HepG2 (cell line): ENCODE results near the gene GOLT1A. TPM values are rescaled to one million over a fixed set of nuclear protein-coding genes. Genes with fewer than 3 reads are reported as not detected.

Experiments
- ARNTL ChIP-seq: sonication (generic); formaldehyde crosslinking; IDR thresholded peaks from 2 replicates; pipeline ENCODE4 v1.4.0; 2020; ENCODE audit warnings: mild to moderate bottlenecking, missing genetic modification reagents
- ELF3 ChIP-seq: IDR thresholded peaks from 2 replicates; pipeline ENCODE4 v1.6.1; 2016; ENCODE audit warnings: missing genetic modification reagents, missing compliant biosample characterization
- GABPB1 ChIP-seq: IDR thresholded peaks from 2 replicates; pipeline ENCODE4 v1.6.1; 2016; ENCODE audit warnings: mild to moderate bottlenecking, missing genetic modification reagents, moderate library complexity, missing compliant biosample characterization
- HDAC2 ChIP-seq: sonication (generic); formaldehyde crosslinking; IDR thresholded peaks from 2 replicates; pipeline ENCODE4 v1.4.0; 2020; ENCODE audit warnings: missing genetic modification reagents
- HIVEP1 ChIP-seq: sonication (generic); formaldehyde crosslinking; IDR thresholded peaks from 2 replicates; pipeline ENCODE4 v1.4.0; 2020; ENCODE audit warnings: mild to moderate bottlenecking, missing genetic modification reagents
- KLF11 ChIP-seq: IDR thresholded peaks from 2 replicates; pipeline ENCODE4 v1.6.1; 2016; ENCODE audit warnings: missing compliant biosample characterization
- MTA1 ChIP-seq: sonication (generic); formaldehyde crosslinking; IDR thresholded peaks from 2 replicates; pipeline ENCODE4 v1.4.0; 2020; ENCODE audit warnings: missing genetic modification reagents, mild to moderate bottlenecking, borderline replicate concordance
- PITX1 ChIP-seq: sonication (generic); formaldehyde crosslinking; IDR thresholded peaks from 2 replicates; pipeline ENCODE4 v1.5.1; 2020; ENCODE audit warnings: mild to moderate bottlenecking, missing genetic modification reagents
- RFXANK ChIP-seq: IDR thresholded peaks from 2 replicates; pipeline ENCODE4 v1.6.1; 2016
- RFXAP ChIP-seq: sonication (generic); formaldehyde crosslinking; IDR thresholded peaks from 2 replicates; pipeline ENCODE4 v1.4.0; 2020; ENCODE audit warnings: missing genetic modification reagents, borderline replicate concordance
- RXRB ChIP-seq: IDR thresholded peaks from 2 replicates; pipeline ENCODE4 v1.6.1; 2016; ENCODE audit warnings: borderline replicate concordance, missing genetic modification reagents, missing compliant biosample characterization
- SPEN ChIP-seq: sonication (generic); formaldehyde crosslinking; IDR thresholded peaks from 2 replicates; pipeline ENCODE4 v1.5.1; 2020; ENCODE audit warnings: low read depth, mild to moderate bottlenecking, missing genetic modification reagents
- ZBTB7A ChIP-seq: sonication (generic); formaldehyde crosslinking; IDR thresholded peaks from 2 replicates; pipeline ENCODE4 v1.8.0; 2022; ENCODE audit warnings: mild to moderate bottlenecking, missing genetic modification reagents
- ZNF557 ChIP-seq: sonication (generic); formaldehyde crosslinking; IDR thresholded peaks from 2 replicates; pipeline ENCODE4 v1.4.0; 2020; ENCODE audit warnings: missing genetic modification reagents
- ZNF781 ChIP-seq: sonication (generic); formaldehyde crosslinking; IDR thresholded peaks from 2 replicates; pipeline ENCODE4 v1.5.1; 2020; ENCODE audit warnings: borderline replicate concordance, mild to moderate bottlenecking, missing genetic modification reagents; ENCODE audit errors: not compliant biosample characterization
- ZNF883 ChIP-seq: sonication (generic); formaldehyde crosslinking; IDR thresholded peaks from 2 replicates; pipeline ENCODE4 v1.5.1; 2020; ENCODE audit warnings: mild to moderate bottlenecking, missing genetic modification reagents; ENCODE audit errors: not compliant biosample characterization
- polyA plus RNA-seq, 8 experiments: library from polyadenylated mRNA; depleted of rRNA in 3 of 8; stranded (reverse) in 7 of 8; unstranded in 1 of 8; fragments of >200 nt; fragmentation: Illumina TruSeq in 4 of 8; extraction: Trizol in 4 of 8; gene quantifications; 2 replicates each; pipeline versions ENCODE4 v1.2.1 to v1.2.3, GENCODE V29; 2011 to 2016; ENCODE audit warnings: low read depth in 4 of 8, missing spikeins in 1 of 8, mixed read lengths in 1 of 8; ENCODE audit not compliant: insufficient read depth in 1 of 8
- total RNA-seq, 5 experiments: library from RNA; depleted of rRNA; stranded (reverse); fragments of >200 nt; fragmentation: Illumina TruSeq; extraction: Trizol; gene quantifications; 2 replicates each; pipeline ENCODE4 v1.2.3, GENCODE V29; 2016; ENCODE audit warnings: low read depth in 1 of 5
- TF ChIP-seq, protein P1 (sequence below), 2 experiments: sonication (generic) in 1 of 2; formaldehyde crosslinking in 1 of 2; IDR thresholded peaks; 2 replicates each; pipeline versions ENCODE4 v1.4.0 to v1.6.1; 2016 to 2020; ENCODE audit warnings: borderline replicate concordance in 1 of 2, low read depth in 1 of 2, mild to moderate bottlenecking in 1 of 2, missing genetic modification reagents in 1 of 2
- TF ChIP-seq, protein P2 (sequence below): sonication (generic); formaldehyde crosslinking; IDR thresholded peaks from 2 replicates; pipeline ENCODE4 v1.8.1; 2022; ENCODE audit warnings: low read depth, mild to moderate bottlenecking, missing genetic modification reagents
- TF ChIP-seq, protein P3 (sequence below): sonication (generic); formaldehyde crosslinking; IDR thresholded peaks from 2 replicates; pipeline ENCODE4 v1.5.0; 2020; ENCODE audit warnings: mild to moderate bottlenecking, missing genetic modification reagents

Gene GOLT1A
- total and polyA plus RNA-seq, 2 of the 13 experiments (the other 11 are each of a cell fraction or from before 2014, with no cell fraction given): 25.8 to 28.0 TPM

DNA sequence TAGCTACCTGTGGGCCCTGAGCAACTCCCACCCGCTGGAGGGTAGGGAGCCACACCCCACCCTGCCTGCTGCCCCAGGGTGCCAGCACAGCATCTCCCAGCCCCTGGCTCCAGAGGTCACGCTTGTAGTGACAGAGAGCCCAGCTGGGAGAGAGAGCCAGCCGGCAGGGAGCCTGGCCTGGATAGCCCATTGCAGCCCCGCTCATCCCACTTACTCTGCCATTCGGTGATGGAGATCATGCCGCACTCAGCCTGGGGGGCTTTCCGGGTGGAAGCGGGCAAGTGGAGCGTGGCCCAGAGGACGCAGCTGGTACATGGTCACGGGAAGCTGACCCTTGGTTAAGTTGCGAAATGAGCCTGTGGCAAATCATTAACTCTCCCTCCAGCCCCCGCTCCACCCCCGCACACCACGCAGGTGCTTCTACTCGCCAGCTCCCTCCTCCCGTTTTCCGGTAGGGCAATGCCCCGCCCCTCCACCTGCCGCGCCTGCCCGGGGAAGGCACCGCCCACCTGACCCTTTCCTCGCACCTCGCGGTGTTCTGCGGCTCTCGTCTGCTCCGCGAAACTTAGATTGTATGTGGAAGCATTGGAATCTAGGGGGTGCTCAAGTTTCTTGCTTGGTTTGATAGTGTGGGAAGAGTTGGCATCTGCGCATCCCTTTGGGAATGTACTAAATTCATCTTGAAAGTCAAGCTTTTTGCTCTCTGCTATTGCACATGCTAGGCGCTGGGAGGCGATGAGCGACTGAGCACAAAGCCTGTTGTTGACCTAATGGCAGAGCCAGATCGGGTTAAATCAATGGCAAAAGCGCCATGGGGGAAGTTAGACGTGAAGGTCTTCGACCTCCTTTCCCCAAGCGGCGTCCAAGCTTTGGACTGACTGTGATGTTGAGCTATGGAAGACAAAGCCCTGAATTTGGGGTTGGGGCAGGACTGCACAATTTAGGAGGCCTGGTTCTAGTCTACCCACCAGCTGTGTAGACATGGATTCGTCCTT is at the start of gene GOLT1A (continued):
- peak; percentile 77 for TF ChIP-seq ZNF781 (CRISPR knock-in tag)
- TF ChIP-seq PITX1 (CRISPR knock-in tag): no peak; the same call in 1 of the 2 replicates
- TF ChIP-seq HDAC2 (CRISPR knock-in tag): peak; percentile 85
- peak; percentile 68 for TF ChIP-seq ELF3 (CRISPR knock-in tag)
- peak; percentile 53 for TF ChIP-seq SPEN (CRISPR knock-in tag)
- TF ChIP-seq MTA1 (CRISPR knock-in tag): peak; percentile 80
- peak; percentile 84 for TF ChIP-seq ARNTL (CRISPR knock-in tag)
- peak; percentile 74 for TF ChIP-seq RXRB (CRISPR knock-in tag)
- TF ChIP-seq ZBTB7A (CRISPR knock-in tag): no peak; the same call in 1 of the 2 replicates
- 0 out of 2 replicates have a peak, but pooled peaks have one; percentile 43 for TF ChIP-seq HIVEP1 (CRISPR knock-in tag)
- peak; percentile 60 for TF ChIP-seq ZNF883 (CRISPR knock-in tag)
- peak; percentile 93 for TF ChIP-seq KLF11 (CRISPR knock-in tag)
- peak; percentile 88 for TF ChIP-seq GABPB1 (CRISPR knock-in tag)
- 0 out of 2 replicates have a peak, but pooled peaks have one; percentile 53 for TF ChIP-seq ZNF557 (CRISPR knock-in tag)
- TF ChIP-seq, protein P1, sequence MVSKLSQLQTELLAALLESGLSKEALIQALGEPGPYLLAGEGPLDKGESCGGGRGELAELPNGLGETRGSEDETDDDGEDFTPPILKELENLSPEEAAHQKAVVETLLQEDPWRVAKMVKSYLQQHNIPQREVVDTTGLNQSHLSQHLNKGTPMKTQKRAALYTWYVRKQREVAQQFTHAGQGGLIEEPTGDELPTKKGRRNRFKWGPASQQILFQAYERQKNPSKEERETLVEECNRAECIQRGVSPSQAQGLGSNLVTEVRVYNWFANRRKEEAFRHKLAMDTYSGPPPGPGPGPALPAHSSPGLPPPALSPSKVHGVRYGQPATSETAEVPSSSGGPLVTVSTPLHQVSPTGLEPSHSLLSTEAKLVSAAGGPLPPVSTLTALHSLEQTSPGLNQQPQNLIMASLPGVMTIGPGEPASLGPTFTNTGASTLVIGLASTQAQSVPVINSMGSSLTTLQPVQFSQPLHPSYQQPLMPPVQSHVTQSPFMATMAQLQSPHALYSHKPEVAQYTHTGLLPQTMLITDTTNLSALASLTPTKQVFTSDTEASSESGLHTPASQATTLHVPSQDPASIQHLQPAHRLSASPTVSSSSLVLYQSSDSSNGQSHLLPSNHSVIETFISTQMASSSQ (IDR thresholded peaks at IDR 0.05; ENCODE audit: low read depth): peak; percentile 99
- TF ChIP-seq, protein P1 (CRISPR knock-in tag; IDR thresholded peaks at IDR 0.05; ENCODE audit: borderline replicate concordance): peak; percentile 100
- TF ChIP-seq RFXAP (CRISPR knock-in tag): peak; percentile 87; the same call in 1 of the 2 replicates
- TF ChIP-seq, protein P2, sequence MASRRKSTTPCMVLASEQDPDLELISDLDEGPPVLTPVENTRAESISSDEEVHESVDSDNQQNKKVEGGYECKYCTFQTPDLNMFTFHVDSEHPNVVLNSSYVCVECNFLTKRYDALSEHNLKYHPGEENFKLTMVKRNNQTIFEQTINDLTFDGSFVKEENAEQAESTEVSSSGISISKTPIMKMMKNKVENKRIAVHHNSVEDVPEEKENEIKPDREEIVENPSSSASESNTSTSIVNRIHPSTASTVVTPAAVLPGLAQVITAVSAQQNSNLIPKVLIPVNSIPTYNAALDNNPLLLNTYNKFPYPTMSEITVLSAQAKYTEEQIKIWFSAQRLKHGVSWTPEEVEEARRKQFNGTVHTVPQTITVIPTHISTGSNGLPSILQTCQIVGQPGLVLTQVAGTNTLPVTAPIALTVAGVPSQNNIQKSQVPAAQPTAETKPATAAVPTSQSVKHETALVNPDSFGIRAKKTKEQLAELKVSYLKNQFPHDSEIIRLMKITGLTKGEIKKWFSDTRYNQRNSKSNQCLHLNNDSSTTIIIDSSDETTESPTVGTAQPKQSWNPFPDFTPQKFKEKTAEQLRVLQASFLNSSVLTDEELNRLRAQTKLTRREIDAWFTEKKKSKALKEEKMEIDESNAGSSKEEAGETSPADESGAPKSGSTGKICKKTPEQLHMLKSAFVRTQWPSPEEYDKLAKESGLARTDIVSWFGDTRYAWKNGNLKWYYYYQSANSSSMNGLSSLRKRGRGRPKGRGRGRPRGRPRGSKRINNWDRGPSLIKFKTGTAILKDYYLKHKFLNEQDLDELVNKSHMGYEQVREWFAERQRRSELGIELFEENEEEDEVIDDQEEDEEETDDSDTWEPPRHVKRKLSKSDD (CRISPR knock-in tag): 0 out of 2 replicates have a peak, but pooled peaks have one; percentile 55
- TF ChIP-seq RFXANK: 0 out of 2 replicates have a peak, but pooled peaks have one; percentile 19
- TF ChIP-seq, protein P3, sequence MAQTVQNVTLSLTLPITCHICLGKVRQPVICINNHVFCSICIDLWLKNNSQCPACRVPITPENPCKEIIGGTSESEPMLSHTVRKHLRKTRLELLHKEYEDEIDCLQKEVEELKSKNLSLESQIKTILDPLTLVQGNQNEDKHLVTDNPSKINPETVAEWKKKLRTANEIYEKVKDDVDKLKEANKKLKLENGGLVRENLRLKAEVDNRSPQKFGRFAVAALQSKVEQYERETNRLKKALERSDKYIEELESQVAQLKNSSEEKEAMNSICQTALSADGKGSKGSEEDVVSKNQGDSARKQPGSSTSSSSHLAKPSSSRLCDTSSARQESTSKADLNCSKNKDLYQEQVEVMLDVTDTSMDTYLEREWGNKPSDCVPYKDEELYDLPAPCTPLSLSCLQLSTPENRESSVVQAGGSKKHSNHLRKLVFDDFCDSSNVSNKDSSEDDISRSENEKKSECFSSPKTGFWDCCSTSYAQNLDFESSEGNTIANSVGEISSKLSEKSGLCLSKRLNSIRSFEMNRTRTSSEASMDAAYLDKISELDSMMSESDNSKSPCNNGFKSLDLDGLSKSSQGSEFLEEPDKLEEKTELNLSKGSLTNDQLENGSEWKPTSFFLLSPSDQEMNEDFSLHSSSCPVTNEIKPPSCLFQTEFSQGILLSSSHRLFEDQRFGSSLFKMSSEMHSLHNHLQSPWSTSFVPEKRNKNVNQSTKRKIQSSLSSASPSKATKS (CRISPR knock-in tag): peak; percentile 81; the same call in 1 of the 2 replicates
